Activated CD8-positive, alpha-beta T cell treated with anti-CD3 and anti-CD28 coated beads for 36 hours (primary cell): ENCODE results near the gene SNRPB2. TPM values are rescaled to one million over a fixed set of nuclear protein-coding genes. Genes with fewer than 3 reads are reported as not detected.
A peak's percentile ranks its signal among the peaks of the same experiment; 100 is the strongest.

ENCODE experiments used
- ATAC-seq: fragments of 200-7000 bp; cut with Tn5 transposase; one replicate; pipeline ENCODE4 v1.10.0; 2021; ENCODE audit warnings: mild to moderate bottlenecking, moderate library complexity
- CTCF ChIA-PET: fragments of 350-600 bp; sonication (Branson Sonifier 250); formaldehyde crosslinking; loops from one replicate; lab custom pipeline; 2021; ENCODE audit warnings: antibody characterized with exemption; lab: Charles Lee
- POLR2A ChIA-PET: fragments of 350-600 bp; sonication (Branson Sonifier 250); formaldehyde crosslinking; loops from one replicate; lab custom pipeline; 2021; ENCODE audit warnings: antibody characterized with exemption; lab: Charles Lee
- DNase-seq: peaks from one replicate; pipeline ENCODE4 v3.0.0-alpha.2; 2020
- H3K27ac Mint-ChIP-seq: one replicate; pipeline ENCODE4 v1.8.0; 2021; ENCODE audit warnings: mild to moderate bottlenecking, mixed read lengths
- H3K27me3 Mint-ChIP-seq: one replicate; pipeline ENCODE4 v1.8.0; 2021; ENCODE audit warnings: mixed read lengths
- H3K36me3 Mint-ChIP-seq: one replicate; pipeline ENCODE4 v1.8.0; 2021; ENCODE audit warnings: low read depth, mixed read lengths
- H3K4me1 Mint-ChIP-seq: one replicate; pipeline ENCODE4 v1.8.0; 2021; ENCODE audit warnings: low read depth, mixed read lengths
- H3K4me3 Mint-ChIP-seq: one replicate; pipeline ENCODE4 v1.8.0; 2021; ENCODE audit warnings: mild to moderate bottlenecking, moderate library complexity, mixed read lengths
- H3K9me3 Mint-ChIP-seq: one replicate; pipeline ENCODE4 v1.8.0; 2021; ENCODE audit warnings: mixed read lengths
- CTCF ChIP-seq: fragments of 200-600 bp; IDR thresholded peaks from one replicate; pipeline ENCODE4 v1.8.0; 2022; ENCODE audit warnings: antibody characterized with exemption, mild to moderate bottlenecking
- intact Hi-C: fragments of 100-400 bp; cut with micrococcal nuclease; formaldehyde crosslinking; loops from one replicate; pipeline ENCODE4 v1.10.0; 2022
- total RNA-seq, 2 experiments: library from RNA; stranded (reverse); gene quantifications; one replicate each; pipeline ENCODE4 v1.2.3, GENCODE V29; 2021

Gene SNRPB2
- total RNA-seq, 2 experiments from 2014 or later: 105 to 108 TPM

- ChIA-PET POLR2A (no interaction called here), CTCF (interaction anchor here (0.7 to 1.9 kb wide), 17 partner anchors 9 to 1092 kb away, joined by 3 to 10 read pairs (median 4); partner anchors contain the start of gene OTOR)
- Mint-ChIP-seq H3K4me1 (no peaks in the 10 kb centered on the region), H3K9me3 (no peaks in the 10 kb centered on the region), H3K4me3 (no peak overlapping the region), H3K27me3 (peaks cover 6% of the 10 kb centered on the region), H3K27ac (no peak overlapping the region), H3K36me3 (no peaks in the 10 kb centered on the region)
- ATAC-seq: no peak
- DNase-seq: no peak
- intact Hi-C loops: loop anchor here (5.0 kb wide), 1 partner anchor 243 kb away; no protein-coding TSS in a partner anchor
- no peak for TF ChIP-seq CTCF
These were observed 30.8 kb downstream of the SNRPB2 start for GRCh38 chr20:16760431-16761304.

- H3K4me3 Mint-ChIP-seq: no peak overlapping the region
- no peaks in the 10 kb centered on the region for H3K9me3 Mint-ChIP-seq
- H3K27me3 Mint-ChIP-seq: peaks cover 8% of the 10 kb centered on the region
- ATAC-seq (peak; percentile 61), DNase-seq (peak; percentile 56)
- ChIA-PET CTCF (interaction anchor here (0.7 to 1.9 kb wide), 15 partner anchors 10 to 1093 kb away, joined by 3 to 10 read pairs (median 4); partner anchors contain the start of gene OTOR), POLR2A (no interaction called here)
- no peak overlapping the region for H3K27ac Mint-ChIP-seq
- H3K4me1 Mint-ChIP-seq: no peaks in the 10 kb centered on the region
- intact Hi-C loops: loop anchor here (5.0 kb wide), 1 partner anchor 244 kb away; no protein-coding TSS in a partner anchor
- peak; percentile 67 for TF ChIP-seq CTCF
- H3K36me3 Mint-ChIP-seq: no peaks in the 10 kb centered on the region
These were observed 31.5 kb downstream of the SNRPB2 start for GRCh38 chr20:16761305-16761829.

- peaks cover 11% of the 10 kb centered on the region for H3K27me3 Mint-ChIP-seq
- DNase-seq: no peak
- ChIA-PET CTCF (interaction anchor here (1.0 kb wide), 1 partner anchor 37 kb away, joined by 4 read pairs; no protein-coding TSS in a partner anchor), POLR2A (no interaction called here)
- no peaks in the 10 kb centered on the region for H3K9me3 Mint-ChIP-seq
- H3K4me1 Mint-ChIP-seq: no peaks in the 10 kb centered on the region
- no peak for ATAC-seq
- no peak overlapping the region for H3K27ac Mint-ChIP-seq
- no peak overlapping the region for H3K4me3 Mint-ChIP-seq
- H3K36me3 Mint-ChIP-seq: no peaks in the 10 kb centered on the region
- TF ChIP-seq CTCF: no peak
- intact Hi-C loops: loop anchor here (5.0 kb wide), 1 partner anchor 247 kb away; no protein-coding TSS in a partner anchor
These were observed 34.7 kb downstream of the SNRPB2 start for GRCh38 chr20:16764560-16764959.

- CTCF ChIA-PET: no interaction called here
- Mint-ChIP-seq H3K4me1 (no peaks in the 10 kb centered on the region), H3K4me3 (no peak overlapping the region), H3K9me3 (peaks cover 3% of the 10 kb centered on the region), H3K36me3 (no peaks in the 10 kb centered on the region), H3K27ac (no peak overlapping the region), H3K27me3 (peaks cover 5% of the 10 kb centered on the region)
- ATAC-seq: no peak
- TF ChIP-seq CTCF: no peak
- no peak for DNase-seq
- POLR2A ChIA-PET: no interaction called here
- intact Hi-C loops: no loop called here
These were observed 41.4 kb downstream of the SNRPB2 start for GRCh38 chr20:16771213-16771612.

- CTCF ChIA-PET: interaction anchor here (1.7 to 1.8 kb wide), 2 partner anchors 10 to 25 kb away, joined by 3 read pairs; no protein-coding TSS in a partner anchor
- peaks cover 7% of the 10 kb centered on the region for H3K27me3 Mint-ChIP-seq
- ATAC-seq (no peak), DNase-seq (no peak)
- H3K4me1 Mint-ChIP-seq: no peaks in the 10 kb centered on the region
- H3K36me3 Mint-ChIP-seq: no peaks in the 10 kb centered on the region
- H3K4me3 Mint-ChIP-seq: no peak overlapping the region
- H3K27ac Mint-ChIP-seq: no peak overlapping the region
- POLR2A ChIA-PET: no interaction called here
- TF ChIP-seq CTCF: no peak
- intact Hi-C loops: no loop called here
- peaks cover 6% of the 10 kb centered on the region for H3K9me3 Mint-ChIP-seq
These were observed 46.1 kb downstream of the SNRPB2 start for GRCh38 chr20:16775961-16776360.
